GM23338 (cell line): ENCODE results near the gene NADK2. TPM values are rescaled to one million over a fixed set of nuclear protein-coding genes. Genes with fewer than 3 reads are reported as not detected.

ENCODE experiments used
- ATAC-seq: fragments of 200-7000 bp; cut with Tn5 transposase; 3 replicates; pipeline ENCODE4 v1.9.1; 2020
- DNase-seq: peaks from one replicate; pipeline ENCODE4 v3.0.0-alpha.2; 2015; ENCODE audit warnings: low spot score
- H2AFZ ChIP-seq: fragments of 200-600 bp; sonication (generic); 2 replicates; pipeline ENCODE4 v1.8.0; 2016; ENCODE audit warnings: antibody characterized with exemption, mild to moderate bottlenecking, moderate library complexity
- H3F3A ChIP-seq: fragments of 200-600 bp; sonication (generic); replicated peaks from 2 replicates; pipeline ENCODE4 v1.8.0; 2017; ENCODE audit warnings: antibody characterized with exemption, mixed run types, low read depth
- H3K27ac ChIP-seq: fragments of 200-600 bp; sonication (generic); 2 replicates; pipeline ENCODE4 v1.6.1; 2016; ENCODE audit warnings: low read depth
- H3K27me3 ChIP-seq: fragments of 200-600 bp; sonication (generic); 2 replicates; pipeline ENCODE4 v1.8.0; 2016; ENCODE audit warnings: mild to moderate bottlenecking, mixed run types, moderate library complexity; ENCODE audit not compliant: insufficient read depth
- H3K36me3 ChIP-seq: fragments of 200-600 bp; sonication (generic); 2 replicates; pipeline ENCODE4 v1.8.0; 2016; ENCODE audit warnings: mild to moderate bottlenecking; ENCODE audit not compliant: insufficient read depth
- H3K4me1 ChIP-seq: fragments of 200-600 bp; sonication (generic); 2 replicates; pipeline ENCODE4 v1.8.0; 2016; ENCODE audit warnings: mild to moderate bottlenecking, moderate library complexity; ENCODE audit not compliant: insufficient read depth
- H3K4me2 ChIP-seq: fragments of 200-600 bp; sonication (generic); 2 replicates; pipeline ENCODE4 v1.7.1; 2017; ENCODE audit warnings: mixed run types
- H3K4me3 ChIP-seq: fragments of 200-600 bp; sonication (generic); 2 replicates; pipeline ENCODE4 v1.6.1; 2016; ENCODE audit warnings: mixed run types
- H3K79me2 ChIP-seq: fragments of 200-600 bp; sonication (generic); replicated peaks from 2 replicates; pipeline ENCODE4 v1.8.0; 2017; ENCODE audit warnings: mild to moderate bottlenecking; ENCODE audit not compliant: insufficient read depth
- H3K9me2 ChIP-seq: fragments of 200-600 bp; sonication (generic); 2 replicates; pipeline ENCODE4 v1.8.0; 2017; ENCODE audit not compliant: insufficient read depth
- H4K20me1 ChIP-seq: fragments of 200-600 bp; sonication (generic); replicated peaks from 2 replicates; pipeline ENCODE4 v1.8.0; 2017; ENCODE audit warnings: mild to moderate bottlenecking; ENCODE audit not compliant: insufficient read depth
- H3K27ac Mint-ChIP-seq: 2 replicates; pipeline ENCODE4 v1.8.0; 2020; ENCODE audit warnings: inconsistent platforms, mild to moderate bottlenecking, moderate library complexity, mixed read lengths
- H3K27me3 Mint-ChIP-seq: 3 replicates; pipeline ENCODE4 v1.8.0; 2022; ENCODE audit warnings: low read depth, mild to moderate bottlenecking, moderate library complexity, mixed read lengths, inconsistent platforms; ENCODE audit not compliant: insufficient read depth, poor library complexity
- H3K36me3 Mint-ChIP-seq: 3 replicates; pipeline ENCODE4 v1.8.0; 2021; ENCODE audit warnings: low read depth, mild to moderate bottlenecking, inconsistent platforms, moderate library complexity, mixed read lengths
- H3K4me1 Mint-ChIP-seq: 3 replicates; pipeline ENCODE4 v1.8.0; 2020; ENCODE audit warnings: mild to moderate bottlenecking, inconsistent platforms, mixed read lengths
- H3K4me3 Mint-ChIP-seq: 3 replicates; pipeline ENCODE4 v1.8.0; 2021; ENCODE audit warnings: moderate library complexity, mild to moderate bottlenecking, inconsistent platforms, mixed read lengths
- H3K9me3 Mint-ChIP-seq: 3 replicates; pipeline ENCODE4 v1.8.0; 2020; ENCODE audit warnings: moderate library complexity, mild to moderate bottlenecking, inconsistent platforms, mixed read lengths
- EZH2 ChIP-seq: fragments of 200-600 bp; sonication (generic); IDR thresholded peaks from one replicate; pipeline ENCODE4 v1.8.0; 2017; ENCODE audit warnings: antibody characterized with exemption, mild to moderate bottlenecking, low read depth; ENCODE audit not compliant: unreplicated experiment
- EZH2phosphoT487 ChIP-seq: fragments of 200-600 bp; sonication (generic); IDR thresholded peaks from one replicate; pipeline ENCODE4 v1.8.1; 2018; ENCODE audit warnings: antibody characterized with exemption; ENCODE audit not compliant: unreplicated experiment
- JUNB ChIP-seq: IDR thresholded peaks from one replicate; pipeline ENCODE4 v1.6.1; 2016; ENCODE audit warnings: antibody characterized with exemption; ENCODE audit not compliant: unreplicated experiment
- NANOG ChIP-seq: IDR thresholded peaks from 2 replicates; pipeline ENCODE4 v1.6.1; 2016; ENCODE audit warnings: antibody characterized with exemption, borderline replicate concordance
- POLR2AphosphoS5 ChIP-seq: IDR thresholded peaks from 2 replicates; pipeline ENCODE4 v1.6.1; 2016; ENCODE audit warnings: antibody characterized with exemption, low read depth
- REST ChIP-seq: IDR thresholded peaks from one replicate; pipeline ENCODE4 v1.6.1; 2018; ENCODE audit warnings: antibody characterized with exemption; ENCODE audit not compliant: unreplicated experiment
- STAT1 ChIP-seq: IDR thresholded peaks from one replicate; pipeline ENCODE4 v1.6.1; 2016; ENCODE audit warnings: antibody characterized with exemption; ENCODE audit not compliant: unreplicated experiment
- polyA plus RNA-seq: library from polyadenylated mRNA; unstranded; fragments of >200 nt; fragmentation: Nextera tagmentation; extraction: Ambion mirVana; gene quantifications from 2 replicates; pipeline ENCODE4 v1.2.1, GENCODE V29; 2016
- total RNA-seq: library from RNA; depleted of rRNA; stranded (reverse); fragments of >200 nt; shearing (Covaris generic); gene quantifications from 2 replicates; pipeline ENCODE4 v1.2.3, GENCODE V29; 2014
- TF ChIP-seq, protein P1 (sequence below), 2 experiments: fragments of 200-600 bp in 1 of 2; sonication (generic) in 1 of 2; conservative IDR thresholded peaks; 2 replicates each; pipeline versions ENCODE4 v1.5.1 to v1.6.1; 2016 to 2017; ENCODE audit warnings: antibody characterized with exemption in 2 of 2, low read depth in 2 of 2, mild to moderate bottlenecking in 2 of 2, moderate library complexity in 1 of 2
- TF ChIP-seq, protein P2 (sequence below): fragments of 250-450 bp; sonication (Bioruptor Pico); IDR thresholded peaks from 2 replicates; pipeline ENCODE4 v1.5.0; 2020; ENCODE audit warnings: mild to moderate bottlenecking, moderate library complexity

The NADK2 gene
- total and polyA plus RNA-seq, 2 experiments from 2014 or later = 4.5 to 16.0 TPM

GRCh38 chr5:36261186-36261585 lies 19.5 kb upstream of the NADK2 start (continued):
- TF ChIP-seq REST (no peak), NANOG (no peak), EZH2 (no peak), STAT1 (no peak)
- TF ChIP-seq, protein P1, sequence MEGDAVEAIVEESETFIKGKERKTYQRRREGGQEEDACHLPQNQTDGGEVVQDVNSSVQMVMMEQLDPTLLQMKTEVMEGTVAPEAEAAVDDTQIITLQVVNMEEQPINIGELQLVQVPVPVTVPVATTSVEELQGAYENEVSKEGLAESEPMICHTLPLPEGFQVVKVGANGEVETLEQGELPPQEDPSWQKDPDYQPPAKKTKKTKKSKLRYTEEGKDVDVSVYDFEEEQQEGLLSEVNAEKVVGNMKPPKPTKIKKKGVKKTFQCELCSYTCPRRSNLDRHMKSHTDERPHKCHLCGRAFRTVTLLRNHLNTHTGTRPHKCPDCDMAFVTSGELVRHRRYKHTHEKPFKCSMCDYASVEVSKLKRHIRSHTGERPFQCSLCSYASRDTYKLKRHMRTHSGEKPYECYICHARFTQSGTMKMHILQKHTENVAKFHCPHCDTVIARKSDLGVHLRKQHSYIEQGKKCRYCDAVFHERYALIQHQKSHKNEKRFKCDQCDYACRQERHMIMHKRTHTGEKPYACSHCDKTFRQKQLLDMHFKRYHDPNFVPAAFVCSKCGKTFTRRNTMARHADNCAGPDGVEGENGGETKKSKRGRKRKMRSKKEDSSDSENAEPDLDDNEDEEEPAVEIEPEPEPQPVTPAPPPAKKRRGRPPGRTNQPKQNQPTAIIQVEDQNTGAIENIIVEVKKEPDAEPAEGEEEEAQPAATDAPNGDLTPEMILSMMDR (conservative IDR thresholded peaks at IDR 0.05; ENCODE audit: low read depth in 2 of 2) = no peak

GRCh38 chr5:36253575-36253974 lies 11.8 kb upstream of the NADK2 start:
- no peak overlapping the region for H3K4me2 ChIP-seq
- H3K4me1 ChIP-seq = no peaks in the 10 kb centered on the region
- Mint-ChIP-seq H3K27me3 (no peaks in the 10 kb centered on the region), H3K9me3 (no peaks in the 10 kb centered on the region), H3K27ac (no peak overlapping the region), H3K36me3 (no peaks in the 10 kb centered on the region), H3K4me3 (no peak overlapping the region), H3K4me1 (peaks cover 3% of the 10 kb centered on the region; the same call in 2 of the 3 replicates)
- no peaks in the 10 kb centered on the region for H3K79me2 ChIP-seq
- no peak overlapping the region for H3K27ac ChIP-seq
- no peak for ATAC-seq
- no peaks in the 10 kb centered on the region for H3K9me2 ChIP-seq
- DNase-seq = no peak
- H3K27me3 ChIP-seq = no peaks in the 10 kb centered on the region
- no peaks in the 10 kb centered on the region for H3F3A ChIP-seq
- no peak overlapping the region for H2AFZ ChIP-seq
- H4K20me1 ChIP-seq = no peaks in the 10 kb centered on the region
- TF ChIP-seq POLR2AphosphoS5 = no peak
- TF ChIP-seq, protein P2, sequence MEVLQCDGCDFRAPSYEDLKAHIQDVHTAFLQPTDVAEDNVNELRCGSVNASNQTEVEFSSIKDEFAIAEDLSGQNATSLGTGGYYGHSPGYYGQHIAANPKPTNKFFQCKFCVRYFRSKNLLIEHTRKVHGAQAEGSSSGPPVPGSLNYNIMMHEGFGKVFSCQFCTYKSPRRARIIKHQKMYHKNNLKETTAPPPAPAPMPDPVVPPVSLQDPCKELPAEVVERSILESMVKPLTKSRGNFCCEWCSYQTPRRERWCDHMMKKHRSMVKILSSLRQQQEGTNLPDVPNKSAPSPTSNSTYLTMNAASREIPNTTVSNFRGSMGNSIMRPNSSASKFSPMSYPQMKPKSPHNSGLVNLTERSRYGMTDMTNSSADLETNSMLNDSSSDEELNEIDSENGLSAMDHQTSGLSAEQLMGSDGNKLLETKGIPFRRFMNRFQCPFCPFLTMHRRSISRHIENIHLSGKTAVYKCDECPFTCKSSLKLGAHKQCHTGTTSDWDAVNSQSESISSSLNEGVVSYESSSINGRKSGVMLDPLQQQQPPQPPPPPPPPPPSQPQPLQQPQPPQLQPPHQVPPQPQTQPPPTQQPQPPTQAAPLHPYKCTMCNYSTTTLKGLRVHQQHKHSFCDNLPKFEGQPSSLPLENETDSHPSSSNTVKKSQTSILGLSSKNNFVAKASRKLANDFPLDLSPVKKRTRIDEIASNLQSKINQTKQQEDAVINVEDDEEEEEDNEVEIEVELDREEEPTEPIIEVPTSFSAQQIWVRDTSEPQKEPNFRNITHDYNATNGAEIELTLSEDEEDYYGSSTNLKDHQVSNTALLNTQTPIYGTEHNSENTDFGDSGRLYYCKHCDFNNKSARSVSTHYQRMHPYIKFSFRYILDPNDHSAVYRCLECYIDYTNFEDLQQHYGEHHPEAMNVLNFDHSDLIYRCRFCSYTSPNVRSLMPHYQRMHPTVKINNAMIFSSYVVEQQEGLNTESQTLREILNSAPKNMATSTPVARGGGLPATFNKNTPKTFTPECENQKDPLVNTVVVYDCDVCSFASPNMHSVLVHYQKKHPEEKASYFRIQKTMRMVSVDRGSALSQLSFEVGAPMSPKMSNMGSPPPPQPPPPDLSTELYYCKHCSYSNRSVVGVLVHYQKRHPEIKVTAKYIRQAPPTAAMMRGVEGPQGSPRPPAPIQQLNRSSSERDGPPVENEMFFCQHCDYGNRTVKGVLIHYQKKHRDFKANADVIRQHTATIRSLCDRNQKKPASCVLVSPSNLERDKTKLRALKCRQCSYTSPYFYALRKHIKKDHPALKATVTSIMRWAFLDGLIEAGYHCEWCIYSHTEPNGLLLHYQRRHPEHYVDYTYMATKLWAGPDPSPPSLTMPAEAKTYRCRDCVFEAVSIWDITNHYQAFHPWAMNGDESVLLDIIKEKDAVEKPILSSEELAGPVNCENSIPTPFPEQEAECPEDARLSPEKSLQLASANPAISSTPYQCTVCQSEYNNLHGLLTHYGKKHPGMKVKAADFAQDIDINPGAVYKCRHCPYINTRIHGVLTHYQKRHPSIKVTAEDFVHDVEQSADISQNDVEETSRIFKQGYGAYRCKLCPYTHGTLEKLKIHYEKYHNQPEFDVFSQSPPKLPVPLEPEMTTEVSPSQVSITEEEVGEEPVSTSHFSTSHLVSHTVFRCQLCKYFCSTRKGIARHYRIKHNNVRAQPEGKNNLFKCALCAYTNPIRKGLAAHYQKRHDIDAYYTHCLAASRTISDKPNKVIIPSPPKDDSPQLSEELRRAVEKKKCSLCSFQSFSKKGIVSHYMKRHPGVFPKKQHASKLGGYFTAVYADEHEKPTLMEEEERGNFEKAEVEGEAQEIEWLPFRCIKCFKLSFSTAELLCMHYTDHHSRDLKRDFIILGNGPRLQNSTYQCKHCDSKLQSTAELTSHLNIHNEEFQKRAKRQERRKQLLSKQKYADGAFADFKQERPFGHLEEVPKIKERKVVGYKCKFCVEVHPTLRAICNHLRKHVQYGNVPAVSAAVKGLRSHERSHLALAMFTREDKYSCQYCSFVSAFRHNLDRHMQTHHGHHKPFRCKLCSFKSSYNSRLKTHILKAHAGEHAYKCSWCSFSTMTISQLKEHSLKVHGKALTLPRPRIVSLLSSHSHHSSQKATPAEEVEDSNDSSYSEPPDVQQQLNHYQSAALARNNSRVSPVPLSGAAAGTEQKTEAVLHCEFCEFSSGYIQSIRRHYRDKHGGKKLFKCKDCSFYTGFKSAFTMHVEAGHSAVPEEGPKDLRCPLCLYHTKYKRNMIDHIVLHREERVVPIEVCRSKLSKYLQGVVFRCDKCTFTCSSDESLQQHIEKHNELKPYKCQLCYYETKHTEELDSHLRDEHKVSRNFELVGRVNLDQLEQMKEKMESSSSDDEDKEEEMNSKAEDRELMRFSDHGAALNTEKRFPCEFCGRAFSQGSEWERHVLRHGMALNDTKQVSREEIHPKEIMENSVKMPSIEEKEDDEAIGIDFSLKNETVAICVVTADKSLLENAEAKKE (CRISPR knock-in tag) = no peak
- TF ChIP-seq JUNB = no peak
- no peak for TF ChIP-seq EZH2phosphoT487
- H3K4me3 ChIP-seq = no peak overlapping the region
- H3K36me3 ChIP-seq = no peaks in the 10 kb centered on the region
